IPS-20b (cell line): Measurements from ENCODE around the gene TIGD3.

Source experiments
- H3K27ac ChIP-seq: one replicate; pipeline ENCODE4 v1.5.1; 2013; ENCODE audit warnings: low read length
- H3K27me3 ChIP-seq: 2 replicates; pipeline ENCODE4 v1.6.1; 2013; ENCODE audit warnings: mild to moderate bottlenecking, low read length, inconsistent platforms; ENCODE audit not compliant: insufficient read depth
- H3K36me3 ChIP-seq: 2 replicates; pipeline ENCODE4 v1.6.1; 2013; ENCODE audit warnings: low read depth, mild to moderate bottlenecking, inconsistent platforms, low read length, moderate library complexity; ENCODE audit not compliant: insufficient read depth
- H3K4me1 ChIP-seq: 2 replicates; pipeline ENCODE4 v1.6.1; 2013; ENCODE audit warnings: mild to moderate bottlenecking, control low read depth, inconsistent platforms, low read length, moderate library complexity; ENCODE audit not compliant: insufficient read depth
- H3K4me3 ChIP-seq: 2 replicates; pipeline ENCODE4 v1.5.1; 2013; ENCODE audit warnings: mild to moderate bottlenecking, low read length, inconsistent platforms
- H3K9ac ChIP-seq: 2 replicates; pipeline ENCODE4 v1.6.1; 2013; ENCODE audit warnings: low read depth, mild to moderate bottlenecking, inconsistent platforms, low read length, moderate library complexity
- H3K9me3 ChIP-seq: 2 replicates; pipeline ENCODE4 v1.6.1; 2013; ENCODE audit warnings: mild to moderate bottlenecking, low read depth, low read length, inconsistent platforms; ENCODE audit not compliant: insufficient read depth

The TIGD3 gene

DNA sequence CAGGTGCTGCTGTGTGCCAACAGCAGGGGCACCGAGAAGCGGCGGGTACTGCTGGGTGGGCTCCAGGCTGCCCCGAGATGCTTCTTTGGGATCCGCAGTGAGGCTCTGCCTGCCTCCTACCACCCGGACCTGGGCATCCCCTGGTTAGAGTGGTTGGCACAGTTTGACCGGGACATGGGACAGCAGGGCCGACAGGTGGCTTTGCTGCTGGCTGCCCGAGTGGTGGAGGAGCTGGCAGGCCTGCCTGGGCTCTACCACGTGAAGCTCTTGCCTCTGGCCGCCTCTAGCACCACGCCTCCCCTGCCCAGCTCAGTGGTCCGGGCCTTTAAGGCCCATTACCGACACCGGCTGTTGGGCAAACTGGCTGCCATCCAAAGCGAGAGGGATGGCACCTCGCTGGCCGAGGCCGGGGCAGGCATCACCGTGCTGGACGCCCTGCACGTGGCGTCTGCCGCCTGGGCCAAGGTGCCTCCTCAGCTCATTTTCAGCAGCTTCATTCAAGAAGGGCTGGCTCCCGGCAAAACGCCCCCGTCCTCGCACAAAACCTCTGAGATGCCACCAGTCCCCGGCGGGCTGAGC lies 1.9 kb downstream of the TIGD3 start:
- no peaks in the 10 kb centered on the region for H3K9me3 ChIP-seq
- no peak overlapping the region for H3K4me3 ChIP-seq
- no peaks in the 10 kb centered on the region for H3K4me1 ChIP-seq
- H3K27me3 ChIP-seq = peaks cover 33% of the 10 kb centered on the region
- no peak overlapping the region for H3K27ac ChIP-seq
- H3K36me3 ChIP-seq = peaks cover 19% of the 10 kb centered on the region
- no peak overlapping the region for H3K9ac ChIP-seq

DNA sequence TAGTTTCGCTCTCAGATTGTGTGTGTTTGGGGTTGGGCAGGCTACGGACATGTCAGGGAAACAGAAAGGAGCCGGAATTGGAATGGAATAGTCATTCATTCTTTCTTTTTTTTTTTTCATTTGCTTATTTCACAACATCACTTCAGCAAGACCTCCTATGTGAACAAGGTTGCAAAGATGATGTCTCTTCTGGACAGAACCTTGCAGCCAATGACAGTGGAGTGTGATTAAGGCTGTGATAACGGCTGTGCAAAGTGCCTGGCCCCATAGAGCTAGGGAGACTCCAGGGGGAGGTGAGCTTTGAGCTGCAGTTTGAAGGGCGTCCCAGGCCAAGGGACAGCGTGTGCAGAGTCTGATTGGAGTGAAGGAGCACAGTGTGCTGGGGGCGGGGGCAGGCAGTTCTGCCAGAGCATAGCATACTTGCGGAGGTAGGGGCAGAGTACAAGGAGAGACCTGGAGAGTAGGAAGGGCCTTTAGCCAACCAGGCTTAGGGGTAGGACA lies 3.4 kb downstream of the TIGD3 start:
- Histone ChIP-seq H3K4me1 (no peaks in the 10 kb centered on the region), H3K36me3 (peaks cover 6% of the 10 kb centered on the region; the same call in 1 of the 2 replicates), H3K27ac (no peak overlapping the region)

DNA sequence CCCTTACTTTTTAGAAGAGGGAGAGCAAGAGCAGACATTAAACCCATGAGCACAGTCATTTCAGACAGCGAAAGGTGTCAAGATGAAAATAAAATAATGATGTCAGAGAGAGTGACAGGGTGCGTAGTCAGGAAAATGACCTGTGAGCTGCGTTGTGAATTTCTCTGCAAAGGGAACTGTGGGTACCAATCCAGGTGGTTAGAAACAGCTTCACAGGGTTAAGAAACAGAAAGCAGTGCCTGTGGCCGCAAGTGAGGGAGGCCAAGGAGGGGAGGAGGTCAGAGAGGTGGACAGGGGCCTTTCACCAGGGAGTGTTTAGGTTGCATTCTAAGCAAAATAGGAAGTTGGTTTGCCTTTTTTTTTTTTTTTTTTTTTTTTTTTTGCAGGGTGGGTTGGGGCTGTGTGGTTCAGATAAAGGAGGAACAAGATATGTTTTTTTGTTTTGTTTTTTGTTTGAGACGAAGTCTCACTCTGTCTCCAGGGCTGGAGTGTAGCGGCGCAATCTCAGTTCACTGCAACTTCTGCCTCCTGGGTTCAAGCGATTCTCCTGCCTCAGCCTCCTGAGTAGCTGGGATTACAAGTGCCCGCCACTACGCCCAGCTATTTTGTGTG lies 7.9 kb downstream of the TIGD3 start:
- peaks cover 8% of the 10 kb centered on the region for H3K27me3 ChIP-seq
- H3K36me3 ChIP-seq = no peaks in the 10 kb centered on the region
- H3K4me1 ChIP-seq = no peaks in the 10 kb centered on the region
- no peak overlapping the region for H3K9ac ChIP-seq
- no peak overlapping the region for H3K27ac ChIP-seq
- H3K4me3 ChIP-seq = no peak overlapping the region
- no peaks in the 10 kb centered on the region for H3K9me3 ChIP-seq

More for the DNA sequence above, 3.4 kb downstream of the TIGD3 start:
- no peaks in the 10 kb centered on the region for H3K9me3 ChIP-seq
- no peak overlapping the region for H3K4me3 ChIP-seq
- H3K9ac ChIP-seq = no peak overlapping the region
- H3K27me3 ChIP-seq = peaks cover 33% of the 10 kb centered on the region

DNA sequence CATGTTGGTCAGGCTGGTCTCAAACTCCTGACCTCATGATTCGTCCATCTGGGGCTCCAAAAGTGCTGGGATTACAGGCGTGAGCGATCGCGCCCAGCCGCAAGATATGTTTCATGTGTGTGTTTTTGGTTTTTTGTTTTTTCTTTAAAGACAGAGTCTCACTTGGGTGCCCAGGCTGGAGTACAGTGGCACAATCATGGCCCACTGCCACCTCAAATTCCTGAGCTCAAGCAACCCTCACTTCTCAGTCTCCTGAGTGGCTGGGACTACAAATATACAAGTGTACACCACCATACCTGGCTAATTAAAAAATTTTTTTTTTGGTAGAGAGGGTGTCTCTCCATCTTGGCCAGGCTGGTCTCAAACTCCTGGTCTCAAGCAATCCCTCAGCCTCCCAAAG lies 8.4 kb downstream of the TIGD3 start:
- no peak overlapping the region for H3K4me3 ChIP-seq
- no peaks in the 10 kb centered on the region for H3K4me1 ChIP-seq

DNA sequence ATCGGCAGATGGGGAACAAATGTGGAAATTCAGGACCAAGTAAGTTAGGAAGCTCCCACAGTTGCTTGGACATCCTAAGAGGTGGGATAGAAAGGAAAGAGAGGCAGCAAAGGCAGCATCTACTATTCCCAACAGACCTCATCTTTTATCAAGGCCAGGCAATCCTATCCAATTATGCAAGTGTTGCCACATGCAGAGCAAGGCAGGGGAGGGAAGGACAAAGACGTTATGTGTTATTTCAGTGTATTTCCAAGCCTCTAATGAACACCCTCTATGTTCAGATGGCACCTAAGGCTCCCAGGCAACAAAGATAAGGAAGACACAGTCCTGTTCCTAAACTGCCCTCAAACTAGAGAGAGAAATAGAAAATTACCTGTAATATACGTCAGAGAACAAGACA lies 9.2 kb downstream of the TIGD3 start:
- H3K9ac ChIP-seq = no peak overlapping the region
- H3K36me3 ChIP-seq = no peaks in the 10 kb centered on the region
- H3K27ac ChIP-seq = no peak overlapping the region
- H3K4me3 ChIP-seq = no peak overlapping the region
- H3K27me3 ChIP-seq = no peaks in the 10 kb centered on the region
- no peaks in the 10 kb centered on the region for H3K9me3 ChIP-seq
- no peaks in the 10 kb centered on the region for H3K4me1 ChIP-seq

More for the DNA sequence above, 8.4 kb downstream of the TIGD3 start:
- no peak overlapping the region for H3K27ac ChIP-seq
- H3K36me3 ChIP-seq = no peaks in the 10 kb centered on the region
- peaks cover 3% of the 10 kb centered on the region; the same call in 1 of the 2 replicates for H3K27me3 ChIP-seq
- H3K9ac ChIP-seq = no peak overlapping the region
- H3K9me3 ChIP-seq = no peaks in the 10 kb centered on the region

DNA sequence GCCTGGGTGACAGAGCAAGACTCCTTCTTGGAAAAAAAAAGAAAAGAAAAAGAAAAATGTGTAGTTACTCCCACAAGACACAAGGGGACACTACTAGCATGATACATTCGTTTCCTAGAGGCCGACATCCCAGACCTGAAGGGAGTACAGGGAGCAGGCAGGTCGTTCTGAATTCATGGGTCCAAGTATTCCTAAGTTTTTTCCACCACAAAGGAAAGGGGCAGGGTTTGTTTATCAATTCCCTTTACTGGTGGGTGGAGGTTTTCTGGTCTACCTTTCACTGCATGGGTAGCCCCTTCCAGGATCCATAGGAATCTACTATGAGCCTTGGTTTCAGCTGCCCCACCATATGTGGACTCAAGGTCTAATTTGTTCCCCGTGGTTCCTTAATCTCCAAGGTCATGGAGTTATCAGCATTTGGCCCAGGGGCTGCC lies 11.8 kb downstream of the TIGD3 start:
- no peak overlapping the region for H3K27ac ChIP-seq
- no peaks in the 10 kb centered on the region for H3K4me1 ChIP-seq
- no peak overlapping the region for H3K9ac ChIP-seq
- no peaks in the 10 kb centered on the region for H3K9me3 ChIP-seq
- H3K4me3 ChIP-seq = no peak overlapping the region
- no peaks in the 10 kb centered on the region for H3K36me3 ChIP-seq
- no peaks in the 10 kb centered on the region for H3K27me3 ChIP-seq

DNA sequence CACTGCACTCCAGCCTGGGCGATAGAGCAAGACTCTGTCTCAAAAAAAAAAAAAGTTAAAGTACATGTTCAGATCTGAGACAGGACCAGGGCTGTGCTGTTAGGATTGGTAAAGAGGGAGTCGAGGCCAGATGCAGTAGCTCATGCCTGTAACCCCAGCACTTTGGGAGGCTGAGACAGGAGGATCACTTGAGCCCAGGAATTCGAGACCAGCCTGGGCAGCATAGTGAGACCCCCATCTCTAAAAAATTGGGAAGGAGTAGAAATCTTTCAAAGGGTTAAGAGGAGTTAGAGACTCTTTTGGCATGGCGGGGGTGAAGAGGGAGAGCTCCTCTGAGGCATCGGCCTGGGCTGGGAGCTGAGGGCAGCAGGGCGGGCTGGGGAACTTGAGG lies 16.1 kb downstream of the TIGD3 start:
- Histone ChIP-seq H3K9me3 (no peaks in the 10 kb centered on the region), H3K36me3 (no peaks in the 10 kb centered on the region), H3K9ac (no peak overlapping the region), H3K27ac (no peak overlapping the region), H3K4me3 (no peak overlapping the region), H3K27me3 (no peaks in the 10 kb centered on the region), H3K4me1 (no peaks in the 10 kb centered on the region)

DNA sequence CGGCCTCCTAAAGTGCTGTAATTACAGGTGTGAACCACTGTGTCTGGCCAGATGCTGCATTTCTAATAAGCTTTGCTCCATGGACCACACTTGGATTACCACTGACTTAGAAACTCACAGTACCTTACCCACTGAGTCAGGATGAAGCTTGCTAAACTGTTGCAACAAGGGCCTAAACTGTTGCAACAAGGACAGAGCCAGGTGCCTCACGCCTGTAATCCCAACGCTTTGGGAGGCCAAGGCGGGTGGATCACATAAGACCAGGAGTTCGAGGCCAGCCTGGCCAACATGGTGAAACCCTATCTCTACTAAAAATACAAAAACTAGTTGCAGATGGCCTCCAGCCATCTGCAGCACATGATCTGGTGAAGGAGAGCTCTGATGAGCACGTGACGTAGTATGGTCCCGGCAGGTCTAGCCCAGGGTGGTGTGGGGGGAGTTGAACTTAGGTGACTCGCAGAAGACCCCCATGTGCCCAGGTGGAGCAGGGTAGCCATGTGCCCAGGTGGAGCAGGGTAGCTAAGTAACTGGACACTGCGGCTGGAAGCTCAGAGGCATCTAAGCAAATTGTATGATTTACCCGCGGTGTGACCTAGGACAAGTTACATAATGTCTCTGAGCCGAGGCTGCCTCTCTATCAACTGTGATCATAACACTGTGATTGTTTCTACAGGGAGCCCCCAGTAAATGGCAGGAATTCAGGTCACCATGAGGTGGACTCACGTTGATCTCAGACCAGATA lies 19.5 kb downstream of the TIGD3 start:
- H3K4me3 ChIP-seq = no peak overlapping the region
- H3K9ac ChIP-seq = no peak overlapping the region
- no peaks in the 10 kb centered on the region for H3K4me1 ChIP-seq
- no peak overlapping the region for H3K27ac ChIP-seq
- no peaks in the 10 kb centered on the region for H3K9me3 ChIP-seq
- H3K36me3 ChIP-seq = no peaks in the 10 kb centered on the region
- H3K27me3 ChIP-seq = no peaks in the 10 kb centered on the region

DNA sequence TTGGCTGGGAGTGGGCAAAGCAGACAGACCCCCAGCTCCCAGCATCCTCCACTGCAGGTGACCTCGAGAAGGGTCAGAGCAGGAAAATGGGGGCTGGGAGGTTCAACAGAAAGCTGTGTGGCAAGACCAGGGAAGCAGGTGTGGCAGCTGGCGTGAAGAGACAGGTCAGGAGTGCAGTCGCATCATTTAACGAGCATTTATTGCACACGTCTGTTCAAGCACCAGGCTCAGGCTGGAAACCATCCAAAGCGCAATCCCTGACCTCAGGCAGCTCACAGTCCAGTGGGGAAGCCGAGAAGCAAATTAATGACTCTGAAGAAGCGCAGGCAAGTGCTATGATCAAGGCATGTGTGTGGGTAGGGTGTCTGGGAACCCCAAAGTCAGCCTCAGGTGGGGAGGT lies 20.5 kb downstream of the TIGD3 start:
- H3K9me3 ChIP-seq = no peaks in the 10 kb centered on the region
- no peak overlapping the region for H3K9ac ChIP-seq
- no peaks in the 10 kb centered on the region for H3K36me3 ChIP-seq
- no peaks in the 10 kb centered on the region for H3K4me1 ChIP-seq
- H3K27me3 ChIP-seq = no peaks in the 10 kb centered on the region
- H3K27ac ChIP-seq = no peak overlapping the region
- no peak overlapping the region for H3K4me3 ChIP-seq

DNA sequence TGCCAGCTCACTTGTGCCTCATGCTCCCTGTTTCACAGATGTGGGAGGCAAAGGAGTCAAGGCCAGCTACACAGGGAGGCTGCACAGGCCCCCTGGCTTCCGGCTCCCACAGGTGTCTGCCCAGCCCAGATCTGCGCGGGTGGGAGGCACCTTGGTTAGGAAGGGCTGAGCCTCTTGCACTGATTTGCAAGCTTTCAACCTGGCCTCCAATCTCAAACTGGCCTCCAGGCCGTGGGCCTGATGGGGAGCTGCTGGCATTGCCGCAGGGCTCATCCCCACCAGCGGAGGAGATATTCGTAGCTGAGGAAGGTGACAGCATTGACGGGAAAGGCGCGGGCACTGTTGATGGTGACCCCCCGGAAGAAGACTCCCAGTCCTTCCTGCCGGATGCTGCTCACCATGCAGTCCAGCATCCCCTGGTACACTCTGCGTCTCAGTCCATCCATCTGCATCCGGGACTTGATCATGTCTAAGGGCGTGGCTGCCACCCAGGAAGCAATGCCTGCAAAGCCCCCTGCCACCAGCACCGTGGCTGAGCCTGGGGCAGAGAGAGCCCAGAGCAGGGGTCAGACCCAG lies 21.7 kb downstream of the TIGD3 start:
- H3K4me3 ChIP-seq = no peak overlapping the region
- H3K4me1 ChIP-seq = no peaks in the 10 kb centered on the region
- no peak overlapping the region for H3K27ac ChIP-seq
- no peaks in the 10 kb centered on the region for H3K27me3 ChIP-seq
- H3K9me3 ChIP-seq = no peaks in the 10 kb centered on the region
- H3K9ac ChIP-seq = no peak overlapping the region
- no peaks in the 10 kb centered on the region for H3K36me3 ChIP-seq

DNA sequence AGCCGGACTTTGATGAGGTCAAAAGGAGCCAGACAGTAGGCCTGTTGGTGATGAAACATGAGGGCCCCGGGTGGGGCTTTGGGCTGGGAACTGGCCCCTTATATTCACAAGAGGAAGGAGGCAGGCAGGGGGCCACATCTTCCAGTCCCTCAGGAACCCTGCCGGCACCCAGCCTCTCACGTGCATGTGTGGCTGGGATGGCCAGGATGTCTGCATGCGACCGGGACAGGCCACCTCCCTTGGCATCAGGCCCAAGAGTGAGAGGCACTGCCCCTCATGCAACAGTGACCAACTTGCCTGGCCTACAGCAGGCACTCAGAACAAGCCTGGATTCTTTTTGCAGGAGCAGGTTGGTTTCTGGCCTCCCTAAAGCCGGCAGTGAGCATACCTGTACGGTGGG lies 22.5 kb downstream of the TIGD3 start:
- H3K9me3 ChIP-seq = no peaks in the 10 kb centered on the region
- H3K27ac ChIP-seq = no peak overlapping the region
- H3K4me1 ChIP-seq = no peaks in the 10 kb centered on the region
- no peak overlapping the region for H3K4me3 ChIP-seq
- no peaks in the 10 kb centered on the region for H3K27me3 ChIP-seq
- no peak overlapping the region for H3K9ac ChIP-seq
- no peaks in the 10 kb centered on the region for H3K36me3 ChIP-seq
